ENCODE results near the gene MCM8.

Gene MCM8

DNA sequence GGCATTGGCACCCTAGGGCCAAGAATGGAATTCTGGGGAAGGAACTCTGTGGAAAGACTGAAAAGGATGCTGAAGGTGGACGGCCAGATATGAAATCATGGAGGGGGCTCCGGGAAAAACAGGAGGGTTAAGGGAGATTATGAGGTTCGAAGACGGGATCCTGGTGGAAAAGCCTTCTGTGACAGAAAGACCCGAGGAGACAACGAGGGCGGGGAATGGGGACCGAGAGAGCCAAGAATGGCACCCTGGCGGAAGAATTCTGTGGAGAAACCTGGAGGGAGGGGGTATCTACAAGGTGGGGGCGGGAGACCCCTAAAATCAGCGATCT lies 545 bp upstream of the MCM8 start:
- DNase-seq: no peak

DNA sequence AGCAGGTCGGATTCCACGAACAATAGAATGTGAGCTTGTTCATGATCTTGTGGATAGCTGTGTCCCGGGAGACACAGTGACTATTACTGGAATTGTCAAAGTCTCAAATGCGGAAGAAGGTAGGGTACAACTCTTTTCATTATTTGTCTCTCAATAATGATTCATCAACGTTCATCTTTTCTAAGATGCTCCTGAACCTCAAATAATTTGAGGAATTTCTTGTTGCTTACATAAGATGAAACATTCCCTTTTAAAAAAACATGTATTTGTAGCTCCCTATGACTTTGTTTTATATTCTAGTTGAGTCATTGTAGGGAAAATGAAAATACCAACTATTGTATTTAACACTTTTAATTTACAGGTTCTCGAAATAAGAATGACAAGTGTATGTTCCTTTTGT lies 17.0 kb downstream of the MCM8 start:
- DNase-seq: no peak

DNA sequence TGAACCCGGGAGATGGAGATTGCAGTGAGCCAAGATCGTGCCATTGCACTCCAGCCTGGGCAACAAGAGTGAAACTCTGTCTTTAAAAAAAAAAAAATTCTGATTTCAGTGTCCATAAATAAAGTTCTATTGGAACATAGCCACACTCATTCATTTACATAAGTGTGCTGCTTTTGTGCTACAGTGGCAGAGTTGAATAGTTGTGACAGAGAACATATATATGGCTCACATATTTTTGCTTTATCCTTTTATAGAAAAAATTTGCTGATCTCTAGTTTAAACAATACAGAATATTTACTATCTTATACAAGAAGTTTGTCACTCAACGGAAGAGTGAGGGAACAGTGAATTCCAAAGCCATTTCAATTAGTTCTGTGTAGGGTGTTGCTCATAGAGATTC lies 18.0 kb downstream of the MCM8 start:
- DNase-seq: no peak

DNA sequence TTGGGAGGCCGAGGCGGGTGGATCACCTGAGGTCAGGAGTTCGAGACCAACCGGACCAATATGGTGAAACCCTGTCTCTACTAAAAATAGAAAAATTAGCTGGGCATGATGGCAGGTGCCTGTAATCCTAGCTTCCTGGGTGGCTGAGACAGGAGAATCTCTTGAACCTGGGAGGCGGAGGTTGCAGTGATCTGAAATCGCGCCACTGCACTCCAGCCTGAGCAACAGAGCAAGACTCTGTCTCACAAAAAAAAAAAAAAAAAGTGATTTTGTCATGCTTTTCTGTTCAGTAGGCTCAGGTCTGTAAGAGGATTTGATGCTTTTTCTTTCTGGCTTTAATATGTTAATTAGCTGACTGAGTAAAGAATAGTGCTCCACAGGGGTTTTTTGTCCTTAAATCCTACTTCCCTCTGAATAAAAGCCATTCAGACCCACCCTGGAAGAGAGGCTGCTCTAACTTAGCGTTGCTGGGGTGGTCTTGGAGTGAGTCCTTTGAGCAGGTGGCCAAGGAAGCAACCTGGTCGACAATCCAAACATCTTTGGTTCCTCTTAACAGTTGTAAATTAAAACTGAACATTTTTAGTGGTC lies 19.0 kb downstream of the MCM8 start:
- no peak for DNase-seq

DNA sequence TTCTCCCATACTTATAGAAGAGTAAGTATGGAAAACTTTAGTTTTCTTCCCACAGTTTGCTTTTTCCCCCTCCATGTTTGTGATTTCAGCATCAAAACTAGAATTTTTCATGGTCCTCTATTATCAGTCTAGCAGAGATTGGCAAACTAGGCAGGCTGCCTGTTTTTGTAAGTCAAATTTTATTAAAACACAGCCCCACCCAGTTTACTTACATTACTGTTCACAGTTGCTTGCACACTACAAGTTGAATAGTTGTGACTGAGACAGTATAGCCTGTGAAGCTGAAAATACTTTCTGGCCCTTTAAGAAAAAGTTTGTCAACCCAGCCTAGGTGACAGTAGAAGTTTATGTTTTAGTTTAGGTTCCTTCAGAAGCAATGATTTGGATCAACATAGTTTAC lies 19.5 kb downstream of the MCM8 start:
- DNase-seq: no peak

DNA sequence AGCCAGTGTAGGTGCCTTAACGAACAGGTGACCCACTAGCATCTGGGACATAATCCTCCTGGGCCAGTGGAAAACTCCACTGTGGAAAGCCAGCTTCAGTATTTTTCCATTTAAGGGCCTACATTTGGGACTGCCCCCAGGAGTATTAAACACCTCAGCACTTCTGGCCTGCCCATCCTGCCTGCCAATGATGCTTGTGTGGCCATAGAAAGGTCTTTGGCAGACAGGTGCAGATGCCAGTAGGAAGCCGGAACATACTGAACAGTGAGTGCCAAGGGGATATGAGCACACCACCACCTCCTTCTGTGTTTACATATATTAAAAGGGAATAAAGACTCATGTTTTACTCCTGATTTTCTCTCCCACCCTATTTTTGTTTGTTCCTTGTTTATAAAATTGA lies 19.9 kb downstream of the MCM8 start:
- no peak for DNase-seq

DNA sequence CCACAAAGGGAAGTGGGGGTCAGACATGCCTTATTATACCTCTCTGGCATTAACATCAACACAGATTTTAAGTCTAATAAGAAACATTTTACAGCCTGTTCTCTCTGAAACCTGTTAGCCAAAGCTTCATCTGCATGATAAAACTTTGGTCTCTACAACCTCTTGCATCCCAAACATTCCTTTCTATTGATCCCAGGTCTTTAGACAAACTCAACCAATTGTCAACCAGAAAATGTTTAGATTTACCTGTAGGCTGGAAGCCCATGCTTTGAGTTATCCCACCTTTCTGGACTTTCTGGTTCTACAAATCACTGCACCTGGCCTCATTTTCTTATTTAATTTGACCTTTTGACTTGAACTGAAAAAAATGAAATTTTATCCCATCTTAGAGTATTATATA lies 20.8 kb downstream of the MCM8 start:
- no peak for DNase-seq

DNA sequence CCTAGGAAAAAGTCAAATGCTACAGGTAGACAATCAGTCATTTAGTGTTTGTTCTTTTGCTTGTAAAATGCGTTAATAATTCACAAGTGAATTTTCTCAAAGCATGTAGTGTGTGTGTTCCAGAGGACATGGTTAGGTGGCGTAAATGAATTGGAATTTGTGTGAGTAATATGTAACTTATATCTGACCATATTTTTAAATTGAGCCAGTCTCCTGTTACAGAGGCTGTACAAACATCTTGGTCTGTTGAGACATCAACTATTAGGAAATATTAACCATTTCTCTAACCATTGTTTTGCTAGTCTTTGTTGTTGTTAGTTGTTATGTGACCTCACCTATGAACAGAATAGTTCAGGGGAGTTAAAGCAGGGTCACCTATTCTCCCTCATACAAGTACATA lies 22.7 kb downstream of the MCM8 start:
- DNase-seq: no peak

DNA sequence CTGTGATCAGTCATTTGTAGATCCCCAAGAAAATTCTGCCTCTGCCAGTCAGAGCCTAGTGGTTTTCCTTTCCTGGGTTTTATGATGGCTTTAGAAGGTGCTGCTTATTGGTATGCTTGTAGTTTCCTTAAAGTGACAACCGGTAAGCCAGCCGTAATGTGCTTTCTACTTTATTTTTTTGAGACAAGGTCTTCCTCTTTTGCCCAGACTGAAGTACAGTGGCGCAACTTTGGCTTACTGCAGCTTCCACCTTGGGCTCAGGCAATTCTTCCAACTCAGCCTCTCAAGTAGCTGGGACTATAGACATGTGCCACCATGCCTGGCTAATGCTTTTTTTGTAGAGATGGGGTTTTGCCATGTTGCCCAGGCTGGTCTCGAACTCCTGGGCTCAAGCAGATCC lies 23.5 kb downstream of the MCM8 start:
- no peak for DNase-seq

DNA sequence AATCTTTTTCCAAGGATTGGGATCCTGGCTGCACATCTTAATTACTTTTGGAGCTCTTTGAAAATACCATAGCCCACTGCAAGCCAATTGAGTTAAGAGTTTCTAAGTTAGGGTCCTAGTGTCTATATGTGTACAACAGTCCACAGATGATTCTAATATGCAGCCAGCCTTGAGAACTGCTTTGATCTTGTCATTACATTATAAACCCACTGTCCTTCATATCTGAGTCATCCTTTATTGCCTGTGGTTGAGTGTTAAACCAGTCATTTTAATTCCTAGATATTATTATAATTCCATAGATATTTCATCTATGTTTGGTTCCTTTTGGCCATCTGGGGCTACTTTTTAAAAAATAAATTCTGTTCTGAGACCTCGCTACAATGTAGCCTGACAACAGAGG lies 24.1 kb downstream of the MCM8 start:
- DNase-seq: no peak

DNA sequence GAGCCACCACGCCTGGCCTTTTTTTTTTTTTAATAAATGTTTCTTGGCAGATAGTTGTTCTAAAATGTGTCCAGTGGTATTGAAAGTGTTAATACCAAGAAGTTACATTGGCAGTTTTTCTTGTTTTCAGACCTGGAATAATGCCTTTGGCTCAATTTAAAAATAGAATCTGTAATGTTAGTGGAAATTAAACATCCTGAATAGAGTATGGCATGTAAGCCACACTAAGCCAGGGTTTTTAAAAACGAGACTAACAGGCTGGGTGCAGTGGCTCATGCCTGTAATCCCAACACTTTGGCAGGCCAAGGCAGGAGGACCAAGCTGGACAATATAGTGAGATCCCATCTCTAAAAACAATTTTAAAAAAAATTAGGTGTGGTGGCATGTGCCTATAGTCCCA lies 25.3 kb downstream of the MCM8 start:
- no peak for DNase-seq

DNA sequence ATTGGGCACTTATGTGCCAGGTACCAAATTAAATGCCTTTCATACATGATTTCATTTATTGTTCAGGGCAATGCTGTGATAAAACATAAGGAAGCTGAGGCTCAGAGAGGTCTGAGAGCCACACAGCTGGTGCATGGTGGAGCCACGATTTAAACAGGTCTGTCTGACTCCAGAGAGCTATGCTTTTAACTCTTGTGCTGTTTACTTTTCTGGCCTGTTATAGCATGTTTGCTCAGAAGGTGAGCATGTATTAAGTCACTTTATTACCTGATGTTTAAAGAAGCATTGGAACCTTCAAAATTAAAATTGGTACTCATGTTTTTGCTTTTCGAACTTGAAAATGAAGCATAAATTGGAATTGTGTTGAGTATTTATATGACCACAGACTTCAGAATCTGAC lies 26.8 kb downstream of the MCM8 start:
- no peak for DNase-seq

DNA sequence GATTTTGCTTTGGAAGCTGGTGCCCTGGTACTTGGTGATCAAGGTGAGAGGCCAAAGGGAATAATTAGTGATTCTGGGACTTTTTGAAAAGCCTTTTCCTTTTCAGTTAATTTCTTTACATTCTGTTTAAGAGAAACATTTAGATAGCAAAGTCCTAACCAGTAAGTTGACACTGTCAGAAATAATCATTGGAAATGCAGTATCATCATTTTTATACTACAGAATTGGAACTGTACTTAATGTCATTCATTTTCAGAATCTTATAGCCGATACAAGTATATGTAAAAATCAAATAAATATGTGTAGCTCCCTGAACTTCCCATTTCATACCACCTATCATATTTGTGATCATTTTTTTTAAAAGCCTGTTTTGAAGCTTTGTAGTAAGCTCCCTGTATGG lies 27.5 kb downstream of the MCM8 start:
- no peak for DNase-seq

DNA sequence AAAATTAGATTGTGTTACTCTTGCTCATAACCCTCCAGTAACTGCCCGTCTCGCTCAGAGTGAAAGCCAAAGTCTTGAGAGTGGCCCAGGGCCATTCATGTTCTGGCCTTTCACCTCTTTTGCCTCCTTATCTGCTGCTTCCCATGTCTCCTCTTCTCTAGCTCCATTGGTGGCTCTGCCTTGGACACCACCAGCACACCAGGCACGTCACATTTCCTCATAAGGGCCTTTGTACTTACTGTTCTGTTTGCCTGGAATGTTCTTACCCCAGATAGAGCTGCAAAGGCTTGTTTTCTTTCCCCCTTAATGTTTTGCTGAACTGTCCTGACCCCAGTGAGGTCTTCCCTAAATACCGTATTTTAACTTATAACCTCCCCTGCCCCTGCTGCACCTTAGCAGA lies 29.3 kb downstream of the MCM8 start:
- DNase-seq: no peak

DNA sequence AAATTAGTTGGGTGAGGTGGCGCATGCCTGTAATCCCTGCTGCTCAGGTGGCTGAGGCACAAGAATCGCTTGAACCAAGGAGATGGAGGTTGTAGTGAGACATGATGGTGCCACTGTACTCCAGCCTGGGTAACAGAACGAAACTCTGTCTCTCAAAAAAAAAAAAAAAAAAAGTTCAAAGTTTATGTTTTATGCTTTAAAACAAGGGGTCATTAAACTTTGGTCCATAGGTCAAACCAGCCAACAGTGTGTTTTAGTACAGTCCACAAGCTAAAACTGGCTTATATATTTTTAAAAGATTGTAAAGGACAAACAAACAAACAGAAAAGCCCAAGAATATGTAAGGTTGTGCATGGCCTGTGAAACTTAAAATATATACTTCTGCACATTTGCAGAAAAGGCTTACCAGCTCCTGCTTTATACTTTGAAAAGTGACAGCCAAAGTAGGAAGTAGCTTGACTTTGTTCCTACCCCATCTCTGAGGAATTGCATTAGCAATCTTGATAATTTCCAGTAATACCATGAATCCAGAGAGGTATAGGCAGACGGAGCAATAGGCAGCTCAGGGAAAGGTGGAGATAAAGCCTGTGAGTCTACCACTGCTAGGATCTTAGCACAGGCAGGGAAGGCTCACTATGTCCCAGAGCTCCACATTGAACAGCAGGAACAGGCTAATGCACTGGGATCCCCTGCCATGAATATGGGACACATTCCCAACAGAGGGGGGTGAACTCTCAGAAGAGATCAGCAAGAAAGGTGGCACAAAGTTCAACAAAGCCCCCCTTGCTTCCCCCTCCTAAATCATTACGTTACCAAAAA lies 30.5 kb downstream of the MCM8 start:
- no peak for DNase-seq

DNA sequence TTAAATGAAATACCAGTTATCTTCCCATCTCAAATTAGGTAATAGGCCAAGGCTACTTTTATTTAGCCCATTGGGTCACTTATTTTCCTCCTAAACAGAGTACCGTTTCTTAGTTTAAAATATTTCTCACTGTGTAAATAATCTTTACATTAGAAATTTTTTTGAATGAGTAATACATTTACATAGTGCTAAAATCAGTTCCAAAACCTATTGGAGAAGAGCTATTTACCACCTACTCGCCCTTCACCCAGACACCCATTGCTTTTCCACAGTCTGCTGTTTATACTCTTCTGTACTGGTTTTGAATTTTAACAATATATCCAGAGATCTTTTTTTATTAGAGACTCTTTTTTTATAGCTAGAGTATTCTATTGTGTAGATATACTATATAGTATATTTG lies 36.9 kb downstream of the MCM8 start:
- no peak for DNase-seq

DNA sequence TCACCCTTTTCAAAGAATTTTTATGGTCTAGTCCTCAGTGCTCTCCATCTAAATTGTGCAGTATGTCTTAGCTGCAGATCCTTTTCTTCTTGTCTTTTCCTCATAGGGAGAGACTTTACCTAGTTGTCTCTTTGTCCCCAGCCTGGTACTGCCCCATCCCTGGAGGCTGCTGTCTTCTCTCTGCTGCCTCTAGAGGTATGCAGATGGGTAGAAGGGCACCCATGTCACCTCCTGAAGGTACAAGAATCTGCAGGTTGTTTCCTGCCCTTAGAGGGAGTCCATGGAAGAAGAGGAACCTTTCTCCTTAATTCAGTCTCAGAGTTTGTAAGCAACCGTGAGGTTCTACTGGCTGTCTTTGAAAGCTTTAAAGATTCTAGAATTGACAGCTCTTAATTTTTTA lies 39.1 kb downstream of the MCM8 start:
- no peak for DNase-seq

DNA sequence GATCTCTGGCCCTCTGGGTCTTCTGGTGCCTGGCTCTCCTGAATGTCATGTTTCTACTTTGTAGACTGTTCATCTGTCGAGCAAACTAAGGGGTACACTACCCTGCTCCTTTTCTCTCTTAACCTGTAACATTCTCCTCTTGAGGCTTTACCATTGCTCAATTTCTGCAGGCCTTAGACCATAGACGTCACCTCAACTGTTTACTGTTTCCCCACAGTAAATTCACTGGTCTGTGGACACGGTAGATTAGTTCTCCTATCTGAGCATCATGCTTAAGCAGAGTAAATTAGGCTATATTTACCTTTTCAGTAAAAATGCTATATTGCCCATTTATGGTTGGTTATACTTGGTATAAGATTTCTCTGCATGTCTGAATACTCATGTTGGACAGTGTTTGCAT lies 40.5 kb downstream of the MCM8 start:
- DNase-seq: no peak

DNA sequence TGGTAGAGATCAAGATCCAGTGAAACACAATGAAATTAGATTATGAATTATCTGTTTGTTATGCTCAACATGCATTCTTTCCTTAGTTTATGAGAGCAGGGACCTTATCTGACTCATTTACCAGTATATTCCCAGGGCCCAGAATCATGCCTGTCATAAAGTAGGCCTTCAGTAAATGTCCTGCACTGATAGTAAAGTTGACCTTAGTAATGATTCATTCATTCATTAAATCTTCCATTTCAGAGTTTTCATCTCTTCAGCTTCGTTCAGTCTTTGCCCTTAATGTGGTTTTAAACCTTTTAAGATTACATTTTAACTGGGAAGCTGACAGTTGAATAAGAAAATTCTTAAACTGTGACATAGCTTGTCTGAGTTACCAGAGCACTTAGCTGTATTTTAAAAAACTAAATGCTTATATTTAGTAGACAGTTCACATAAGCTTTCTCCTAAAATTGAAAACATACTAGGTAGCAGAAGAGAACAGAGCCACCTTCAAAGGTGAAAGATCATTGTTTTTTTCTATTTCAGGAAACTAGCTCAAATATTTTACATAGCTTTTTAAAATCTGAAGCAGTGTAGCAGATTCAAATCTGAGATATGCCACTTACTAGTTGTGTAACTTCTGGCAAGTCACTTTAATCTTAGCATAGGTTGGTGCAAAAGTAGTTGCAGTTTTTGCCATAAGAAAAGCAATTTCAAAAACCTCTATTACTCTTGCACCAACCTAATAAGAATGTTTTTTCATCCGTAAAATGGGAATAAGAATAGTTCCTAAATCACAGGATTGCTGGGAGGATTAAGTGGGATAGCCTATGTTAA lies 41.4 kb downstream of the MCM8 start:
- no peak for DNase-seq

DNA sequence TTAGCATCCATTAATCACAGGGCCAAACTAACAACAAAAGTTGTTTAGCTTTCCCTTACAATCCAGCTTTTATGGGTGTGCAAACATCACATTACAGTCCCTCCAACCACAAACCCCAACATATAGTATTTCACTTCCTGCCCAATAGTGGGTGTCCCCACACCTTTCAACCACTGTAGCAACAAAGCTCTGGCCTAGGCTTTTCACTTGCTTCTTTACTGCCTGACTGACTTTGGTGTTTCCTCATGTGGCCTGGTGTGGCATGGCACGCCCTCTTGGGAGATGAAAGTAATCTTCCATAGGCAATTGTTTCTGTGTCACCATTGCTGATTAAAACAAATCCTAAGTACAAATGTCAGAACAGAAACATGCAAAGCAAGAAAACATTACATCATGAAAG lies 46.3 kb downstream of the MCM8 start:
- no peak for DNase-seq

DNA sequence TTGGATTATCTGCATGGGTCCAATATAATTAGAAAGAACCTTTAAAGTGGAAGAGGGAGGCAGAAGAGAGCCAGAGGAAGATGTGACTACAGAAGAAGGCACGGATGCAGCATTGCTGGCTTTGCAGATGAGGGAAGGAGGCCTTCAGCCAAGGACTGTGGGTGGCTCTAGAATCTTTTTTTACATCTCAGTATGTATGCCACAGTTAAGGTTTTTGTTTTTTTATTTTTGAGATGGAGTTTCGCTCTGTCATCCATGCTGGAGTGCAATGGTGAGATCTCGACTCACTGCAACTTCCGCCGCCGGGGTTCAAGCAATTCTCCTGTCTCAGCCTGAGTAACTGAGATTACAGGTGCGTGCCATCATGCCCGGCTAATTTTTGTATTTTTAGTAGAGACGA lies 49.3 kb downstream of the MCM8 start:
- no peak for DNase-seq

DNA sequence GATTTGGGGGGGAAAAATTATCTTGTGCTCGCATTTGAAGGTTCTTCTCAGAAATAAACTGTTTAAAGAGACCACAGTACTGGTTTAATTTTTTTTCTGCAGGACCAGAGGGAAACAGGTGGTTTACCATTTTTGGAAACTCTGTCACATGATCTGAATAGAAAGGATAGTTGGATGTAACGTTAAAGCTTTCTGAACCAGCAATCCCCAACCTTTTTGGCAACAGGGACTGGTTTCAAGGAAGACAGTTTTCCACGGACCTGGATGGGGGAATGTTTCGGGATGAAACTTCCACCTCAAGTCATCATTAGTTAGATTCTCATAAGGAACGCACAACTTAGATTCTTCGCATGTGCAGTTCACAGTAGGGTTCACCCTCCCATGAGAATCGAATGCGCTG lies 50.4 kb downstream of the MCM8 start:
- DNase-seq: no peak

DNA sequence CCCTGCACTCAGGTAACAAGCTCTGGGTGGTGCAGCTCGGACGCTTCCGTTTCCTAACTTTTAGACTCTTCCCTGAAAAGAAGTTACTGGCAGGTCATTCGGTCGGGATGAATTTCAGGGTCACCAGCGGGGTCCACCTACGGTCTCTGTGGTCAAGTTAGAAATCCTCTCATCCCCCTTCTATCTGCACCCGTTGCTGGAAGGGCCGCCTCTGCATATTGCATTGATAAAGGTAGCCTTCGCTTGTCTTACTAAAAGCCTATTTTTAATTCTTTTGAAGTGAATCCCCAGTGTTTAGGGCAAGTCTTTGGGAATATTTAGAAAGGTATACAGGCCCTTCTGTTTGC lies 56.1 kb downstream of the MCM8 start:
- no peak for DNase-seq

DNA sequence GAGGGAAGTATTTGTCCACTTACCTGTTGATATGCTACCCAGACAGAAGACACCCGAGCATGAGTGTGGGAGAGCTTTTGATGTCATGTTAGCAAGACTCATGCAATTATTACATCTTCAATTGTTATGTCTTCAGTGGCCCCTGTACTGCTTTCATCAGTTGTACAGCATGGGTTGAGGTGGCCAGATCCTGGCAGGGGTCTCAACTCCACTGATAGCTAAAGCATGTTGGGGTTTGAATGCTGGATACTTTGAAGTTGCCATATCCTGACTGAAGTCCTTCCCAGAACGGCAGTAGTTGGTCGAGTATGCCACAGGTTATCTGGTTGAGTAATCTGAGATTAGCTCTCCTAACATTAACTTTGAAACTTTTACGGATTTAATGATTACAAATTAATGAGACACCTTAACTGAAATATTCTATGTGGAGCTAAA lies 56.7 kb downstream of the MCM8 start:
- no peak for DNase-seq
